Right lobe of liver (tissue), 6 donors: Measurements from ENCODE around the gene FOXJ1. TPM values are rescaled to one million over a fixed set of nuclear protein-coding genes. Genes with fewer than 3 reads are reported as not detected.

Experiments used
- ATAC-seq, 4 donors: fragments of 200-7000 bp; cut with Tn5 transposase; one replicate each; pipeline ENCODE4 v1.9.1; 2020; ENCODE audit warnings: mild to moderate bottlenecking in 4 of 4, moderate library complexity in 4 of 4
- DNase-seq, 3 donors: peaks; one replicate each; pipeline ENCODE4 v3.0.0-alpha.2; 2020
- H3K27ac ChIP-seq, 3 donors: fragments of 200-600 bp; one replicate each; pipeline ENCODE4 v1.8.0; 2022
- H3K27me3 ChIP-seq, 2 donors: fragments of 200-600 bp; one replicate each; pipeline ENCODE4 v1.8.0; 2022
- H3K36me3 ChIP-seq, 4 donors: fragments of 200-600 bp; sonication (generic) in 1 of 4; one replicate each; pipeline versions ENCODE4 v1.5.1 to v1.8.0; 2017 to 2022; ENCODE audit warnings: control low read depth in 1 of 4
- H3K4me1 ChIP-seq, 4 donors: fragments of 200-600 bp; sonication (generic) in 1 of 4; one replicate each; pipeline versions ENCODE4 v1.5.1 to v1.8.0; 2017 to 2022; ENCODE audit warnings: control low read depth in 1 of 4
- H3K4me3 ChIP-seq, 3 donors: fragments of 200-600 bp; one replicate each; pipeline ENCODE4 v1.8.0; 2022
- H3K9me3 ChIP-seq, 4 donors: fragments of 200-600 bp; sonication (generic) in 1 of 4; one replicate each; pipeline versions ENCODE4 v1.5.1 to v1.8.0; 2017 to 2022; ENCODE audit warnings: control low read depth in 1 of 4
- CTCF ChIP-seq, 4 donors: fragments of 200-600 bp in 3 of 4; fragments of 450-650 bp in 1 of 4; IDR thresholded peaks; one replicate each; pipeline versions ENCODE4 v1.5.1 to v1.8.0; 2016 to 2022; ENCODE audit warnings: antibody characterized with exemption in 4 of 4, mild to moderate bottlenecking in 2 of 4
- POLR2A ChIP-seq: fragments of 450-650 bp; IDR thresholded peaks from one replicate; pipeline ENCODE4 v1.6.1; 2017; ENCODE audit warnings: antibody characterized with exemption, mild to moderate bottlenecking
- WGBS: methylation state at CpG from one replicate; pipeline ENCODE4 v1.1.6; 2018; ENCODE audit warnings: low coverage, low lambda C conversion rate; ENCODE audit not compliant: insufficient coverage; ENCODE audit errors: missing lambda C conversion rate; 5-methylcytosine and 5-hydroxymethylcytosine counted together
- intact Hi-C, 2 donors: fragments of 100-400 bp; cut with DNase I; formaldehyde crosslinking; loops; one replicate each; pipeline versions ENCODE4 v1.11.2 to v1.14.1; 2022
- total RNA-seq, 6 experiments: library from RNA; depleted of rRNA in 2 of 6; stranded (reverse); fragments of >200 nt in 2 of 6; fragmentation: NEBNext Ultra II Directional in 3 of 6; extraction: Animal tissue kit (Norgen Biotek cat#: 25700) in 3 of 6; gene quantifications; one replicate each; pipeline versions ENCODE4 v1.1.0 to v1.2.4, GENCODE V29; 2016 to 2023
- donor health status: DM: no; HTN: yes; CAD: no.
- donor health status: DM: no; HTN: no; CAD: no.
- donor health status: DM: no; HTN: no; CAD: no.
- donor health status: DM: no; HTN: yes; CAD: no.
- donor health status: DM: no; HTN: yes; CAD: no.

The FOXJ1 gene
- total RNA-seq, 6 experiments from 2014 or later: 0.06 to 0.12 (median 0.11) TPM; not detected in 3

- TF ChIP-seq CTCF (IDR thresholded peaks at IDR 0.05): no peak
- TF ChIP-seq POLR2A: no peak
- Histone ChIP-seq H3K9me3 (no peaks in the 10 kb centered on the region), H3K4me1 (no peaks in the 10 kb centered on the region), H3K36me3 (no peaks in the 10 kb centered on the region), H3K4me3 (no peak overlapping the region), H3K27me3 (no peaks in the 10 kb centered on the region), H3K27ac (no peak overlapping the region)
- ATAC-seq: no peak
- WGBS: no CpG with 5 or more reads among the region's 1 CpG
- DNase-seq: no peak
- intact Hi-C loops: loop anchor here in 1 of 2 donors (10.0 kb wide), 1 partner anchor 45 kb away; no protein-coding TSS in a partner anchor
Measured at GRCh38 chr17:76170114-76170513, 29.1 kb upstream of the FOXJ1 start.

- ATAC-seq (no peak), DNase-seq (no peak)
- Histone ChIP-seq H3K36me3 (no peaks in the 10 kb centered on the region), H3K4me3 (no peak overlapping the region), H3K9me3 (no peaks in the 10 kb centered on the region), H3K4me1 (no peaks in the 10 kb centered on the region), H3K27me3 (no peaks in the 10 kb centered on the region), H3K27ac (no peak overlapping the region)
- intact Hi-C loops: no loop called here
- 72% methylated on average over 2 of the region's 10 CpGs for WGBS
- TF ChIP-seq POLR2A (no peak), CTCF (IDR thresholded peaks at IDR 0.05) (no peak)
Measured at GRCh38 chr17:76166906-76167305, 25.9 kb upstream of the FOXJ1 start.

- intact Hi-C loops: no loop called here
Measured at GRCh38 chr17:76166168-76166567, 25.1 kb upstream of the FOXJ1 start.

GRCh38 chr17:76164331-76164730 lies 23.3 kb upstream of the FOXJ1 start:
- TF ChIP-seq POLR2A: no peak
- TF ChIP-seq CTCF (IDR thresholded peaks at IDR 0.05): no peak
- WGBS: 83% methylated on average over 2 of the region's 2 CpGs

More at GRCh38 chr17:76166168-76166567, 25.1 kb upstream of the FOXJ1 start:
- Histone ChIP-seq H3K27me3 (no peaks in the 10 kb centered on the region), H3K27ac (no peak overlapping the region), H3K9me3 (no peaks in the 10 kb centered on the region), H3K4me1 (no peaks in the 10 kb centered on the region), H3K4me3 (no peak overlapping the region), H3K36me3 (no peaks in the 10 kb centered on the region)
- TF ChIP-seq CTCF (IDR thresholded peaks at IDR 0.05): no peak
- no peak for TF ChIP-seq POLR2A
- ATAC-seq (no peak), DNase-seq (no peak)
- WGBS: 90% methylated on average over 5 of the region's 7 CpGs

GRCh38 chr17:76163919-76164318 lies 22.9 kb upstream of the FOXJ1 start:
- H3K27me3 ChIP-seq: no peaks in the 10 kb centered on the region
- H3K4me3 ChIP-seq: no peak overlapping the region
- H3K36me3 ChIP-seq: no peaks in the 10 kb centered on the region
- 86% methylated on average over 4 of the region's 4 CpGs for WGBS
- intact Hi-C loops: no loop called here
- H3K4me1 ChIP-seq: no peaks in the 10 kb centered on the region
- TF ChIP-seq CTCF (IDR thresholded peaks at IDR 0.05): no peak
- ATAC-seq (no peak), DNase-seq (no peak)
- no peak overlapping the region for H3K27ac ChIP-seq
- H3K9me3 ChIP-seq: no peaks in the 10 kb centered on the region

More at GRCh38 chr17:76164331-76164730, 23.3 kb upstream of the FOXJ1 start:
- intact Hi-C loops: no loop called here
- Histone ChIP-seq H3K4me3 (no peak overlapping the region), H3K27ac (no peak overlapping the region), H3K27me3 (no peaks in the 10 kb centered on the region), H3K9me3 (no peaks in the 10 kb centered on the region), H3K36me3 (no peaks in the 10 kb centered on the region), H3K4me1 (no peaks in the 10 kb centered on the region)
- DNase-seq: no peak
- no peak for ATAC-seq
